Activated T-cell treated with anti-CD3 and anti-CD28 coated beads for 4 hours (primary cell): ENCODE results near the gene SFSWAP.
"Not testable (repeated sequence)": the region's sequence is repeated elsewhere in the genome, so short reads cannot be mapped to it uniquely, and the experiment has no call there.

Source experiments
- DNase-seq: peaks from one replicate; pipeline ENCODE4 v3.0.0-alpha.2; 2020

Gene SFSWAP

DNA sequence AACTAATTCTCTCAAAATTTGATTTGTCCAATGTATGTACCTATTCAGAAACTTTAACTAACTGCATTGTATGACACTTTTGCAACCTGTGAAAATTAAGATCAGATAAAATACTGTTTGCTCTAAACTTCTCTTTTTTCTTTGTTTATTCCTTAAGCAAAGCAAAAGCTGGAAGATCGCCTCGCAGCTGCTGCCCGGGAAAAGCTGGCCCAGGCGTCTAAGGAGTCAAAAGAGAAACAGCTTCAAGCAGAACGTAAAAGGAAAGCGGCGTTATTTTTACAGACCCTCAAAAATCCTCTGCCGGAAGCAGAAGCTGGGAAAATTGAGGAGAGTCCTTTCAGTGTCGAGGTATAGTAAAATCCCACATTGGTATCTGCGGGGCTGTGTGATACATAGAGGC is 55.1 kb downstream of the SFSWAP start:
- no peak for DNase-seq

DNA sequence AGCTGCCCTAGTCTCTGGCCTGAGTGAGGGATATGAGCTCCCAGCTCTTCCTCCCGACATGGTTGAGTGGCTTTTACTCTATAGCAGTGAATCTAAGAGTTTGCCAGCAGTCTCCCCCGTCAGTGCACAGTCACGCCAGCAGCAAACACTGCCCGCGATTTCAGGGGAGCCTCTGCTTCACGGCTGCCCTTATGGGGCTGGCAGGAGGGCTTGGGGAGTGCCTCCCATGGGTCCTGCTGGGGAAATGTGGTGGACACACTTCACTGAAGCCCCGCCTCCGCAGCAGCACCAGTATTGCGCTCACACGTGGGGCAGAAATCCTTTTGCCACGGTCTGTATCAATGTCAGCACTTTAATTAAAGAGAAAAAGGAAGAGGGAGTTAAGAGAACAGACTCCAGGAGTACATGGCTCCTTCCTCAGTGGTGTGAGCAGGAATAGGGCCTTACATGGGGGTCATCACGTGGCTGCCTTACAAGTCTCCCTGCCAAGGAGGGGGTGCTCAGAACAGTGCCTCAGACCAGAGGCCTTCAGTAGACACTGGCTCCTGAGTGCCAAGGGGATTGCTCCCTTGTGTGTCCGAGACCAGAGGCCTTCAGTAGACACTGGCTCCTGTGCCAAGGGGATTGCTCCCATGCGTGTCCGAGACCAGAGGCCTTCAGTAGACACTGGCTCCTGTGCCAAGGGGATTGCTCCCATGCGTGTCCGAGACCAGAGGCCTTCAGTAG is 55.7 kb downstream of the SFSWAP start:
- no peak for DNase-seq

DNA sequence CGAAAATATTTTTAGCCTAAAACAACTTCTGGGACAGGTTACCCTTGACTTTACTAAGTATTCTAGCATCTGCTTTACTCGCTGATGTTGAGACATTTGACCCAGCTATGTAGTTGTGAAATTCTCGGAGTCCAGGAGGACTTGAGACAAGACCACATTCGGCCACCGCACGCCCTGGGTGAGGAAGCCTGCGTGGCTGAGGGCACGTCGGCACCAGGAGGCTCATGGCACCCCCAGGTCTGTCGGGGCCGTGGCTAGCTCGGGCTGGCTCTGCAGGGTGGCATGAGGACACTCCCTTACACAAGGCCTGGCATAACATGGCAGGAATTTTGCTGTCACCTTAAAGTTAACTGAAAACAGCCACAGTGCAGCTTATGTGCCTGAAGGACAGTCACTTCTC is 59.2 kb downstream of the SFSWAP start:
- DNase-seq, result no peak

DNA sequence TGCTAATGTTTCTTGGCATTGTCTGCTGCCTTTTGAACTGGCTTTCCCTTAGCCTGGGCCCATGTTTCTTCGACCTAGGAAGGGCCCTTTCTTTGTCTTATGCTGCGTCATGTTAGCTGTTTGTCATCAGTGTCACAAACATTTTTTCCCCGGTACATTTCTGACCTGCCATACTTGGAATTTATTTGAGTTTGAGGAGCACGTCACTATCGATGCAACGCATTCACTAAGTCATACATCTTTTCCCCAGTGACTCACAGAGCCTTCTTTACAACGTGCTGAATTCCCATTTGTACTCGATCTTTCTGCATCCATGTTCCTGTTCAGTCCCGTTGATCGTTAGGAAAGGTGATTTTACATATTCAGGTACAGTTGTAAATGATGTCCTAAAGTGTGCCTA is 61.1 kb downstream of the SFSWAP start:
- DNase-seq, result no peak

DNA sequence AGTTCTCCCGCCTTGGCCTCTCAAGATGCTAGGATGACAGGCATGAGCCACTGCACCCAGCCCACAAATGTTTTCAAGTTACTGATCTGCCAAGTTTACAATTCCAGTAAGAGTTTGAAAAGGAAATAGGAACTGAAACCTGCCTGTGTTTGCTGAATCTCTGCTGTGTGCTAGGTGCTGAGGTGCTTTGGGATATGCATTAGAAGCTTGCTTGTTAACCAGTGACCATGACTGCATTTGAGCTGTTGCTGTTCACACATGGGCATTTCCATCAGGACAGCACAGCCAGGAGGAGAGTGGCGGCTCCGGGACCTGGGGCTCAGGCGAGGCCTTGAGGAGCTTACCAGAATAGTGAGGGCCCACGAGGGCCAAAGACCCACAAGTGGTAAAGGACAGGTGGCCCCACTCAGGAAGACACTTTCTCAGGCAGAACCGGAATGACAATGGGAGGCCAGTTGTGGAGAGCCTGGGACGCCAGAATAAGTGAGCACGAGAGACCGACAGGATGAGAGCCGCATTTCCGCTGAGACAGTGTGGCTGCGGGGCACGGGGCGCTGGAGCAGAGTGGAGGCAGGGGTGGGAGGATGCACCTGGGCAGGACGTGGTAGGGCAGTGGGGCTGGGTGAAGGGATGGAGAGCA is 62.8 kb downstream of the SFSWAP start:
- no peak for DNase-seq

DNA sequence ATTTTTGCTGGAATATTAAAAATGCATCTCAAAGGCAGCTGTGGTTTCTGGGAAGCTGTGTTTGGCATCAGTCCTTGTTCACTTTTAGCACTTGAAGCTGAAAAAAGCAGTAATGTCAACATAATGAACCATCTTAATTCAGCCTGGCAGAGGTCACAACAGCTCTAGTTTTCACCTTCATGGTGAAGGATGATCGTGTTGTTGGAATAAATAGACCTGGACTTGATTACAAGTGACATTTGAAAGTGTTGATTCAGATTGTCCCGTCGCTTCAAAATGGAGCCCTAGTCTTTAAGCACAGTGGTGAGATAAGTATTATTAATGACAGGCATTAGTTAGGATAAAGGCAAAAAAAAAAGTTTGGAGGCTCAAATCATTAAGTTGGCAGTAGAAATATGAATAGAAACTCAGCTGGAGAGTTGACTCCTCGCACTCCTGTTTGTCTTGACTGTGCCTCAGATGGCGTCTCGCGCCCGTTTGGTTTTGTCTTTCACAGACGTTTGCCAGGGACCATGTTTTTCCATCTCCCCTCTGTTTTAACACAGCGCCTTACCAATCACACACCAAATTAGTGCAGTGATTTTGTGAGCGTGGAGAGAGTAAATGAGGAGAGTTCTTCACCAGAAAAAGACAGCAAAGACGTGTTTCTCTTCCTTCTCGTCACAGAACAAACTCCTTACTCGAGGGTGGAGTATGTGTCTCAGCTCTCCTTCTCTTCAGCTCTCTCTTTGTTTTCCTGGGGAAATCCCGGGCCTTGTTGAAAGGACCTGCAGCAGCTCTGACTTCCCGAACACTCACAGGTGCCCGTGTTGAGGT is 63.9 kb downstream of the SFSWAP start:
- DNase-seq, result no peak

DNA sequence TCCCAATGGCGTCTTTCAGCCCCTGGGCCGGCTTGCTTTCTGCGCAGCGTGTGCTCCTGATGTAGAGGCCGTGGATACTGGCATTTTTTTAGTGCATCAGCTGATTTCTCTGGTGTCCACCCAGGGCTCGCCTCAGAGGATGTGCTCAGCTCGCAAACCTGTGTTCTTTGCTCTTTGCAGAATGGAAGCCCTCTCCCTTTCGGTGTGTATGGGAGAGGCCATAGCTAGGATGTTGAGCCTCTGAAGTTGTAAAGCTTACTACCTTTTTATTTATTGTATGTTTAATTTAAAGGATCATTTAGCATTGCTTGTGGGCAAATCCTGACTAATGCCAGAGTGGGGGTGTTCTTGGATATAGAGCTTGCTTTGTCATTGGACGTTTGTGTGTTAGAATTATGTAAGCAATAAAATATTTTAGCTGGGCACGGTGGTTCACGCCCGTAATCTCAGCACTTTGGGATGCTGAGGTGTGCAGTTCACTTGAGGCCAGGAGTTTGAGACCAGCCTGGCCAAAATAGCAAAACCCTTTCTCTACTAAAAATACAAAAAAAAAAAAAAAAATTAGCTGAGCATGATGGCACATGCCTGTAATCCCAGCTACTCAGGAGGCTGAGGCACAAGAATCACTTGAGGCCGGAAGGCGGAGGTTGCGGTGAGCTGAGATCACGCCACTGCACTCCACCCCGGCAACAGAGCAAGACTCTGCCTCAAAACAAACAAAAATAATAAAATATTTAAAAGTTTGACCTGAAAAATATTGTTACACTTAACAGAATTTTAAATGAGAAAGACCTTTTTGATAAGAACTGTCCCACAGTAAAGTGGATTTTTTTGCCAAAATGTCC is 64.7 kb downstream of the SFSWAP start:
- no peak for DNase-seq

DNA sequence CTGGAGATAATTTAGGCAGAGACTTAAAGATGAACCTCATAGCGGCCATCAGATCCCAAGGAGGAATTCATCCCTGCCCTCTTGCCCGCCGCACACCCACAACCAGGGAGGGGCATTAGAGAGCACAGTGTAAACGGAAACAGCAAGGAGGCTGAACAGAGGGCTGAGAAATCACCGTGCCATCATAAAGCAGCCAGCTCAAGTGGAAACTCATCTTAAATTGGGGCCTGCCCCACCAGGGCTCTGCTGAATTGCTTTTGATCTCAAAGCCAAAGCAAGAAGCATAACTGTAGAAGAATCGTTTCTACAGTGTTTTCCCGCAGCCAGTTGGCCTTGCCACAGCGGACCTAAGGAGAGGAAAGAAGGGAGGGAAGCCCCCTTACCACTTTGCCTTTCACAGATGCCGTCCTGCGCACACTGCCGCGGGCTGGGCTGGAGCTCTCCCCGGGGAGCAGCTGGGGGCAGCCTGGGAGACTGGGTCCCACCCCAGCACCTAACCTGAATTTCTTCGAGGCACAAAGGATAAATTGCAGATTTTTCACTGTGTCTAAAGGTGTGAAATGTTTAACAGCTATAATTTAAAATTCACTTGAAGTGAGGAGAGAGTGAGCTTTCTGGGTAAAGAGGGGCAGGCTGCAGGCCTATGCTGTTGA is 65.5 kb downstream of the SFSWAP start:
- DNase-seq, result no peak

DNA sequence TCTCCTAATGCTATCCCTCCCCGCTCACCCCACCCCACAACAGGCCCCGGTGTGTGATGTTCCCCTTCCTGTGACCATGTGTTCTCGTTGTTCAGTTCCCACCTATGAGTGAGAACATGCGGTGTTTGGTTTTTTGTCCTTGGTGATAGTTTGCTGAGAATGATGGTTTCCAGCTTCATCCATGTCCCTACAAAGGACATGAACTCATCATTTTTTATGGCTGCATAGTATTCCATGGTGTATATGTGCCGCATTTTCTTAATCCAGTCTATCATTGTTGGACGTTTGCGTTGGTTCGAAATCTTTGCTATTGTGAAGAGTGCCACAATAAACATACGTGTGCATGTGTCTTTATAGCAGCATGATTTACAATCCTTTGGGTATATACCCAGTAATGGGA is 66.4 kb downstream of the SFSWAP start:
- not testable (repeated sequence) for DNase-seq

DNA sequence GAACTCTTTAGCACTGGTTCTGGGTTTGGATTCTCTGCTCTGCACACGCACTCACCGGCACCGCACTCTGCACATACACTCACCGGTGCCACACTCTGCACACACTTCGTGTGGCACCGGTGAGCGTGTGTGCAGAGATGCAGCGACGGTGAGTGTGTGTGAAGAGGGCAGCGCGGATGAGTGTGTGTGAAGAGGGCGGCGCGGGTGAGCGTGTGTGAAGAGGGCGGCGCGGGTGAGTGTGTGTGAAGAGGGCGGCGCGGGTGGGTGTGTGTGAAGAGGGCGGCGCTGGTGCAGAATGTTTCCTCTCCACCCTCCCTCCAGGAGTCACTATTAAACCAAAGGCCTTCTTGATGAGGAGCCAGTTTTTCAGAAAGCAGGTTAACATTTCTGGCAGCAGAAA is 68.1 kb downstream of the SFSWAP start:
- no peak for DNase-seq

DNA sequence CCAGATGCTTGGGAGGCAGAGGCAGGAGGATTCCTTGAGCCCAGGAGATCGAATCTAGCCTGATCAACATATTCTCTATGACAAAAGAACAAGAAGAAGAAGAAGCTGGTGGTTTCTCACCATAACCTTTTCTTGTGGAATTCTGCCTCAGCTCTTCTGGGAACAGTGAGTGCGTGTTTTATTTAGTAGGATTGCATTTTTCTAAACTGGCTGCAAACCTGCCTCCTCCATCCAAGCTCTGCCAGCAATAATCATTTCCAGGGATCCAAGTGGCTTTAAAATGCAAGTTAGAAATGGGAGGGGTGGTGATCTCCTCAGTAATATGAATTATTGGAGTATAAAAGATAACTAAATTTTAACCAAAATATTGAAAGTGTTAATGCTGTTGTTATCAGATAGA is 71.2 kb downstream of the SFSWAP start:
- no peak for DNase-seq

DNA sequence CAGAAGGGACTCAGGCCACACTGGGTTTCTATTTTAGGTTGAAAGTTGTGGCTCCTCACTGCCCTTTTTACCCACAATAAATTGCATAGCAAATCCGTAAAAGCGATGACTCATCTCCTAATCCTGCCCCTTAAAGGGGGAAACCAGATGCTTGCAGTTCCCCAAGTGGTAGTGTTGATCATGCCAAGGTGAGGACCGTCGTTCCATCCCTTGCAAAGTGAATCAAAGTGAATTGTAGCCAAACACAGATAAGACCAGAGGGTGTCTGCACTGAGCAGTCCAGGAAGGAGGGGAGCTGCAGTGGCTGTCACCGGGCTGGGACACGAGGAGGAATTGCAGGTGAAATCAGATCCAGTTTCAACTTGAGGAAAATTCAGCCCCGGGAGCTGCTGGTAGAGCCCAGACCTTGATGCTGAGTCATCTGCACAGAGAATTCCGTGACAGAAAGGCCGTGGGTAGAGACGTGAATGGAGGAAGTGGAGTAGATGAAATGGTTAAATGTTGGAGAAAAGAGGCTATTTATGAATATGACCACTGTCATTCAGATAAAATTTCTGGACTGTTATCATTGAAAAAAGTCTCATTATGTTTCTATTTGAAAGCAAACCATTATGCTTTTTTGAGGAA is 73.1 kb downstream of the SFSWAP start:
- DNase-seq, result no peak

DNA sequence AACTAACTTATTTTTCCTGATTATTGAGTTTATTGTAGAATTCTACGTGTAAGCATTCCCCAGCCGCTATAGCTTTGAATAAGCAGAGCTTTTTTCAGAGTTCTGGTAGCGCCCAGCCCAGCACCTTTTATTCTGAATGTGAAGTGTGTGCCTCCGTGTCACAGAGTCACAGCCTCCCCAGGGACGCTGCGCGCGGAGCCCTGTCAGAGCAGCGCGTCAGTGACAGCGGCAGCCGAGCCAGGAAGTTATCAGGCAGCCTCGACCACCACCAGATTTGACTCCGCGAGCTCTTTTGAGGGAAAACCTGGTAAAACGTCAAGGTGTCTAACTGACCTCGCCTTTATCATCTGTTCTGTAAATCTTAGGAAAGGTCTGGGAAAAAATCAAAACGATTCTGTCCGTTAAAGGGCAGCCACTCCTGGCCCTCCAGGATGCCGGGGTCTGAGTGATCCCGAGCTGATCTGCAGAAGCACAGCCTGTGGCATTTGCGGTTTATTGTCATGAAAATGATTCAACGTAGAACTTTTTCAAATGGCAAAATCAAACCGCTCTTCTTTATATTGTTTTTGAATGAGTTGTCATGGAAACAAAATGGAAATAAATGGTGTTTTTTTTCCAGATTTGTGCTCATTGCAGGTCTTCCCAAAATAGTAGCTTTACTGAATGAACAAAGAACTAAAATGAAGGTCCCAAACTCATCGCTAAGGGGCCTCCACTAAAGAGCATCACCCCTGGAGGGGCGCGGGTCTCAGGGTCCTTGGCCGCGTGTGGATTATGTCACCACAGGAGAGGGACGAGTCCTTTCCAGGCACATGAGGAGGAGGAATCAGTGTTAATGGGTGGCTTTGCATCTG is 74.2 kb downstream of the SFSWAP start:
- no peak for DNase-seq

DNA sequence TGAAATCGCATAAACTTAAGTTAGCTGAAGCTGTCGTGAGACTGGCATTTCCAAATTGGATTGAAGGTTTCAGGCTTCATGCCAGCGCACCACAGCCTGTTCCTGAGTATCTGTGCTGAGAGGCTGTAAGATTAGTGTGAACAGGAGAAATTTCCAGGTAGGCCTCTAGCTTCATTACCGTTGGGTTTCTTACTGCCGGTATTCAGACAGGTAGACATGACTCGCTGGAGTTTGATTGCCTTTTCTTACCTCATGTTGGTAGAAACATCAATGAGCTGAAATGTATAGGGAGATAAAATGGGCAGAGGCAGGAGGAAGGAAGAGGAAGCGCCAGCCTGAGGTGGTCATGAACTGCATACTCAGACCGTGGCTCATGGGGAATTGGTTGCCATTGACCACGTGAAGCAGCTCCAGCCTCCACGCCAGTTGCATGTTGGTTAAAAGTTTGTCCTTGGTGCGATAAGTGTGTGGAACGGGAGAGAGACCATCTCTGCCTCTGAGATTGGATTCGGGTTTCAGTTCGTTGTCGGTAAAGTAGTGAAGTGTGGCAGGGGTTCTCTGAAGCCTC is 75.0 kb downstream of the SFSWAP start:
- no peak for DNase-seq

DNA sequence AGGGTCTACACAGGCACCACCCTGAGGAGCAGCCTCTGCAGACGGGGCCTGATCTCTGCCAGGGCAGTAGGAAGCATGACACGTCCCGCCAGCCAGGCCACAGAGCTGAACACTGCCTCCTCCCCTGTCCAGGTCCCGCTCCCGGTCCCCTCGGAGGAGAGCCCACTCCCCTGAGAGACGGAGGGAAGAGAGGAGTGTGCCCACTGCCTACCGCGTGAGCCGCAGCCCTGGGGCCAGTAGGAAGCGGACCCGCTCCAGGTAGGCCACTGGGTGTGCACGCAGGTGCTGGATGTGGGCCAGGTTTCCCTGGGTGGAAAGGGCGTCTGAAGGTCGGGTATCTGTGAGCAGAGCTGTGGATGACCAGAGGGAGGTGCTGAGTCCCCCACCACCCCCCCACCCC is 75.4 kb downstream of the SFSWAP start:
- no peak for DNase-seq

DNA sequence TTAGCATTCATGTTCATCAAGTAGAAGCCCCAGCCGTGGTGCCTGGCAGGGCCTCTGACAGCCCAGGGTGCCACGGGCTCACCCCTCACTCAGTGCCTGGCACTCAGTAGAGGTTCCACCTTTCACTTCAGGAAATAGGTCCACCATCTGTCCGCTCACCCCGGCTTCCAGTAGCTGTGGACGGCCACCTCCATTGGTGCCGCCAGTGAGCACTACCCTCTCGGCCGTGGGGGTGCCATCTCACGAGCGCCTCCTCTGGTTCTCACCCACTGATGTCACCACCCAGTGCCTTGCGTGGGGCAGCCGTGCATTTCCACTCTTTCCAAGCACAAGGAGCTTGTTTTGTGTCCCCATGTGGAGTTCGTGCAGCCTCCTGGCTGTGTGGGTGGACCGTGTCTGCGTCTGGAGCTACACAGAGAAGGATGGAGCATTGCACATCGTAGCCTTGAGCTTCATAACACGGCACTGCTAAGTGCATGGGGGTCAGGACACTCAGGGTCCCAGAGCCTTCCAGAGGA is 76.3 kb downstream of the SFSWAP start:
- DNase-seq, result no peak

DNA sequence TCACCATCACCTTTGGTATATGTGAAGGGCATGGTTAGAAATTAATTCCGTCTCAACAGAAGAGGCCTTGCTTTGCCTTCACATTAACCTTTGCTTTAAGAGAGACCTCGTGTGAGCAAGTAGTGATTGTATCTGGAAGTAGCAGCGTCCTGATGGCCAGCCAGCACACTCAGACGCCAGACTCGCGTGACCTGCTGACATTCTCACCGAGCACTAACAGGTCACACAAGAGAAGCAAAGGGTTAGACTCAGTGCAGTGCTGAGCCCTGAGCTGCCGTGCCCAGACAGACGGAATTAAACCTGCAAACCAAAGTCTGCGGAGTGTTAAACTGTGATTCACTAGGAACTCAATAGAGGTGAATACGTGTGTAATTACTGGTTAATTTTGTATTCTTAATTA is 77.2 kb downstream of the SFSWAP start:
- no peak for DNase-seq

DNA sequence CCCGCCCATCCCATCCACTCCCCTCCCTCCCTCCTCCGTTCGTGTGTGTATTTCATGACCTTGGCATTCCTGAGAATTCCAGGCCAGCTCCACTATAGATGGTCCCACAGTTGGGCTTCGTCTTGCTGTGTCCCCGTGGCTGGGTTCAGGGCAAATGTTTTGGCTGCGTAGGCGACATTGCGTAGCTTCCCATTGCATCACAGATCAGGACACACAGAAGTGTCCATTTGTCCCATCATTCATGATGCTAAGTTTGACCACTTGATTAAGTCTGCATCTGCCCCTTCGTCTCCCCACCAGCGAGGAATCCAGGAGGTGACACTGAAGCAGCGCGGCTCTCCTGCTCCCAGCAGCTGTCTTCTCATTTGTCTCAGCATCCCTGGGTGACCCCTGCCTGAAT is 78.7 kb downstream of the SFSWAP start:
- DNase-seq, result no peak

DNA sequence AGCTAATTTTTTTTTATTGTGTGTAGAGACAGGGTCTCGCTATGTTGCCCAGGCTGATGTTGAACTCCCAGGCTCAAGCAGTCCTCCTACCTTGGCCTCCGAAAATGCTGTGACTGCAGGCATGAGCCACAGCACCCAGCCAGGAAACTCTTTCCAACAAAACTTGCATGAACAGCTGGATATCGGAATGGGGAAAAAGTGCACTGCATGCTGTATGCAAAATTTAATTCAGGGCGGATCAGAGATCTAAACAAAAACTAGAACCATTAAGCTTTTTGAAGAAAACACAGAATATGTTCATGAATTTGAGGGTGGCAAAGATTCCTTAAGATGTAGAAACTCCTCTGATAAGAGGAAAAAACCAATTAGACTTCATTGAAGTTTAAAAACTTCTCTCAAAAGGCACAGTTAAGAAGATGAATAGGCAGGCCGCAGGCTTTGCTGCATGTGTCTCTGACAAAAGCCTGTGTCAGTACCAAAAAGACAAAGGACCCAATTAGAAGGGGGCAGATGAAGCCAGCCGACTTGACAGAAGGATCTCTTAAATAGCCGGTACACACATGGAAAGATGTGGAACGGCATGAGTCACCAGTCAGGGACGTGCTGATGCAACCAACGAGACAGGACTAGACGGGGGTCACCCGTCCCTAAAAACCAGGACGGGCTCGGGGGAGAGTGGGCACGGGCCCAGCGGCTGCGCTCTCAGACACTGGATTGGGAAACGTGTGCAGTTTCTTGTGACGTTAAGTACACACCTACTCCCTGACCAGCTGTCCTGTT is 82.5 kb downstream of the SFSWAP start:
- no peak for DNase-seq

DNA sequence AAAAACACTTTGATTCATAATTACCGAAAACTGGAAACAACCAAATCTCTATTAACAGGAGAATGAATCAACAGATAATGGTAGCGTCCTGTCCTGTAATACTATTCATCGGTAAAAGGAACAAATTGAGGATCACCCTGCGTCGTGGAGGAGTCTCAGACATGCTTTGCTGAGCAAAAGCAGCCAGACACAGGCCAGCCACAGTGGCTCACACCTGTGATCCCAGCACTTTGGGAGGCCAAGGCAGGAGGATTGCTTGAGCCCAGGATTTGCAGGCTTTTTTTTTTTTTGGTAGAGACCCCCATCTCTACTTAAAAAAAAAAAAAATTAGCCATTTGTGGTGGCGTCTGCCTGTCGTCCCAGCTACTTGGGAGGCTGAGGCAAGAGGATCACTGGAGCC is 83.2 kb downstream of the SFSWAP start:
- DNase-seq, result no peak
